Esophagus muscularis mucosa (tissue), 4 donors: ENCODE data around the gene MAPK8IP2. TPM values are rescaled to one million over a fixed set of nuclear protein-coding genes. Genes with fewer than 3 reads are reported as not detected.
A peak's percentile ranks its signal among the peaks of the same experiment; 100 is the strongest.

Source experiments
- DNase-seq: peaks from one replicate; pipeline ENCODE4 v3.0.0-alpha.2; 2017; ENCODE audit errors: extremely low spot score
- H3K27ac ChIP-seq, 4 donors: fragments of 200-600 bp; sonication (generic); replicated peaks in 1 of 4; 1 replicate in 3 of 4; 2 replicates in 1 of 4; pipeline ENCODE4 v1.5.1; 2016 to 2019; ENCODE audit warnings: mild to moderate bottlenecking in 1 of 4
- H3K27me3 ChIP-seq, 4 donors: fragments of 200-600 bp; sonication (generic); one replicate each; pipeline versions ENCODE4 v1.5.1 to v1.6.0; 2016 to 2019
- H3K36me3 ChIP-seq, 4 donors: fragments of 200-600 bp; sonication (generic); one replicate each; pipeline ENCODE4 v1.5.1; 2016 to 2019
- H3K4me1 ChIP-seq, 4 donors: fragments of 200-600 bp; sonication (generic); one replicate each; pipeline ENCODE4 v1.5.1; 2016 to 2019
- H3K4me3 ChIP-seq, 4 donors: fragments of 200-600 bp; sonication (generic); 1 replicate in 2 of 4; 2 replicates in 2 of 4; pipeline ENCODE4 v1.5.1; 2016 to 2019; ENCODE audit warnings: mild to moderate bottlenecking in 4 of 4, moderate library complexity in 1 of 4
- H3K9me3 ChIP-seq, 4 donors: fragments of 200-600 bp; sonication (generic); 1 replicate in 3 of 4; 2 replicates in 1 of 4; pipeline ENCODE4 v1.5.1; 2016 to 2019
- CTCF ChIP-seq, 3 experiments: fragments of 200-600 bp in 2 of 3; fragments of 450-650 bp in 1 of 3; sonication (generic) in 2 of 3; IDR thresholded peaks; one replicate each; pipeline ENCODE4 v1.5.1; 2017 to 2019; ENCODE audit warnings: antibody characterized with exemption in 3 of 3, mild to moderate bottlenecking in 2 of 3, moderate library complexity in 1 of 3
- EP300 ChIP-seq: sonication (generic); formaldehyde crosslinking; IDR thresholded peaks from one replicate; pipeline ENCODE4 v1.6.1; 2017; ENCODE audit warnings: antibody characterized with exemption
- POLR2A ChIP-seq: fragments of 450-650 bp; IDR thresholded peaks from one replicate; pipeline ENCODE4 v1.6.1; 2017; ENCODE audit warnings: antibody characterized with exemption, moderate library complexity, mild to moderate bottlenecking, low read depth
- POLR2AphosphoS5 ChIP-seq, 2 donors: sonication (generic); formaldehyde crosslinking; IDR thresholded peaks; one replicate each; pipeline ENCODE4 v1.6.1; 2017; ENCODE audit warnings: antibody characterized with exemption in 2 of 2
- WGBS: methylation state at CpG from one replicate; pipeline ENCODE4 v1.1.5; 2018; 5-methylcytosine and 5-hydroxymethylcytosine counted together
- intact Hi-C: fragments of 100-400 bp; cut with DNase I; formaldehyde crosslinking; loops from one replicate; pipeline ENCODE4 v1.15.1; 2023
- total RNA-seq, 4 donors: library from RNA; depleted of rRNA; stranded (reverse); fragments of >200 nt; gene quantifications; one replicate each; pipeline versions ENCODE4 v1.1.0 to v1.2.1, GENCODE V29; 2016

The MAPK8IP2 gene
- total RNA-seq, 4 donors from 2014 or later = 1.2 to 4.2 (median 3.4) TPM

GRCh38 chr22:50577697-50577986, 23.0 kb upstream of the MAPK8IP2 start:
- H3K27ac ChIP-seq = no peak overlapping the region
- 97% methylated on average over 6 of the region's 23 CpGs for WGBS
- peaks cover 31 to 51% (median 41%) of the 10 kb centered on the region in 4 donors for H3K4me1 ChIP-seq
- intact Hi-C loops = no loop called here
- H3K36me3 ChIP-seq = peaks cover 0 to 53% (median 38%) of the 10 kb centered on the region in 4 donors
- H3K9me3 ChIP-seq = no peaks in the 10 kb centered on the region
- peak overlapping the region; percentile 36 to 60 (median 51) for H3K4me3 ChIP-seq
- H3K27me3 ChIP-seq = peaks cover 0 to 8% (median 0%) of the 10 kb centered on the region in 4 donors
- no peak for DNase-seq
- no peak for TF ChIP-seq EP300
- TF ChIP-seq POLR2AphosphoS5 (IDR thresholded peaks at IDR 0.05) = no peak
- no peak for TF ChIP-seq CTCF (IDR thresholded peaks at IDR 0.05)
- TF ChIP-seq POLR2A = no peak

- Histone ChIP-seq H3K4me3 (peak within 1 kb of the TSS; percentile 36 to 60 (median 51)), H3K27ac (peak within 1 kb of the TSS; percentile 15 to 72 (median 67)), H3K36me3 (peaks cover 0 to 47% (median 34%) of the 10 kb centered on the region in 4 donors), H3K9me3 (no peaks in the 10 kb centered on the region), H3K4me1 (peaks cover 31 to 52% (median 41%) of the 10 kb centered on the region in 4 donors), H3K27me3 (peaks cover 0 to 8% (median 0%) of the 10 kb centered on the region in 4 donors)
- intact Hi-C loops = no loop called here
- DNase-seq = no peak
- WGBS = 13% methylated on average over 38 of the region's 63 CpGs
- TF ChIP-seq POLR2AphosphoS5 (IDR thresholded peaks at IDR 0.05) (peak in 1 of 2 donors; percentile 51), CTCF (IDR thresholded peaks at IDR 0.05) (no peak), POLR2A (no peak), EP300 (no peak)
Measured at GRCh38 chr22:50577987-50578775, 22.4 kb upstream of the MAPK8IP2 start, which contains the start of gene CPT1B. TSS of gene CPT1B (minus strand) at chr22:50578427. CDS start at chr22:50577915, 512 bp downstream.

GRCh38 chr22:50578776-50579310, 21.8 kb upstream of the MAPK8IP2 start:
- intact Hi-C loops = no loop called here
- Histone ChIP-seq H3K4me1 (peaks cover 38 to 58% (median 48%) of the 10 kb centered on the region in 4 donors), H3K36me3 (peaks cover 0 to 41% (median 28%) of the 10 kb centered on the region in 4 donors), H3K4me3 (peak overlapping the region; percentile 36 to 60 (median 51)), H3K27me3 (peaks cover 0 to 8% (median 0%) of the 10 kb centered on the region in 4 donors), H3K27ac (peak overlapping the region; percentile 15 to 72 (median 67)), H3K9me3 (no peaks in the 10 kb centered on the region)
- TF ChIP-seq POLR2AphosphoS5 (IDR thresholded peaks at IDR 0.05) (no peak), CTCF (IDR thresholded peaks at IDR 0.05) (no peak), POLR2A (no peak), EP300 (no peak)
- WGBS = 59% methylated on average over 8 of the region's 8 CpGs
- DNase-seq = no peak

GRCh38 chr22:50579752-50580151, 20.8 kb upstream of the MAPK8IP2 start:
- 92% methylated on average over 4 of the region's 4 CpGs for WGBS
- Histone ChIP-seq H3K4me1 (peaks cover 40 to 60% (median 48%) of the 10 kb centered on the region in 4 donors), H3K27me3 (peaks cover 0 to 8% (median 0%) of the 10 kb centered on the region in 4 donors), H3K27ac (peak overlapping the region in 2 of 4 donors; percentile 66 to 68), H3K4me3 (no peak overlapping the region), H3K36me3 (peaks cover 0 to 38% (median 22%) of the 10 kb centered on the region in 4 donors), H3K9me3 (no peaks in the 10 kb centered on the region)
- no peak for DNase-seq
- TF ChIP-seq EP300 = no peak
- TF ChIP-seq POLR2A = no peak
- TF ChIP-seq CTCF (IDR thresholded peaks at IDR 0.05) = no peak
- intact Hi-C loops = loop anchor here (5.0 kb wide), 2 partner anchors 43 to 52 kb away; partner anchors contain the start of gene SCO2
